ENCODE measurements around the gene ROCK2. TPM values are rescaled to one million over a fixed set of nuclear protein-coding genes. Genes with fewer than 3 reads are reported as not detected.

The ROCK2 gene
- total and polyA plus RNA-seq, 3 donors from 2014 or later, result 4.6 to 33.7 (median 31.3) TPM

DNA sequence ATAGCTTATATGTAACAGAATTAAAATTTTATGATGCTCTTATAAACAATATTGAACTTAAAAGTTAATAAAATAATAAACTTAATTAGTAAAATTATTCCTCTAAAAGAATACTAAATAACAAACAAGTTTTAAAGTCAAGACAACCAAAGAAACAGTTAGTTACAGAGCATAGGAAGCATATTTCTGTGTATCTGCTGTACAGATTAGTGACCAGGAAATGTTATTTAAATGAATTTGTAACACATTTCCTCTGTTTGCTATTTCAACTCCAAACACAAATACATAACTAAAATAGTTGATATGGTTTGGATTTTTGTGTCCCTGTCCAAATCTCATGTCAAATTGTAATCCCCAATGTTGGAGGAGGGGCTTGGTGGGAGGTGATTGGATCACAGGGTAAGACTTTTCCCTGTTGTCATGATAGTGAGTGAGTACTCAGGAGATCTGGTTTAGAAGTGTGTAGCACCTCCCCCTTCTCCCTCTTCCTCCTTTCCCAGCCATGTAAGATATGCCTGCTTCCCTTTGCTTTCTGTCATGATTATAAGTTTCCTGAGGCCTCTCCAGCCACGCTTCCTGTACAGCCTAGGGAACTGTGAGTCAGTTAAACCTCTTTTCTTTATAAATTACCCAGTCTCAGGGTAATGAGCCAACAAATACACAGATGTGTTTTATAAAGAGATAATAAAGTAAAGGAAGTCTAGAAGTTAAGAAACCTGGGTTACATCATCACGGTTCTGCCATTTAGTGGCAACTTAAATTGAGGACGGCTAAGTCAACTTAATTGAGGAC lies 51.8 kb downstream of the ROCK2 start:
- H3K9me3 ChIP-seq, result no peaks in the 10 kb centered on the region
- H3K4me3 ChIP-seq, result no peak overlapping the region
- DNase-seq, result no peak
- WGBS, 2 donors, result 86 to 93% methylated on average over 3 of the region's 3 CpGs
- H3K4me1 ChIP-seq, result no peaks in the 10 kb centered on the region
- intact Hi-C loops (cut with DNase I; ENCODE audit: low total_unique reads), result no loop called here
- no peaks in the 10 kb centered on the region for H3K36me3 ChIP-seq (ENCODE audit: low read depth, missing control alignments)
- no peak for TF ChIP-seq POLR2A (IDR thresholded peaks at IDR 0.05)
- TF ChIP-seq, protein P1, sequence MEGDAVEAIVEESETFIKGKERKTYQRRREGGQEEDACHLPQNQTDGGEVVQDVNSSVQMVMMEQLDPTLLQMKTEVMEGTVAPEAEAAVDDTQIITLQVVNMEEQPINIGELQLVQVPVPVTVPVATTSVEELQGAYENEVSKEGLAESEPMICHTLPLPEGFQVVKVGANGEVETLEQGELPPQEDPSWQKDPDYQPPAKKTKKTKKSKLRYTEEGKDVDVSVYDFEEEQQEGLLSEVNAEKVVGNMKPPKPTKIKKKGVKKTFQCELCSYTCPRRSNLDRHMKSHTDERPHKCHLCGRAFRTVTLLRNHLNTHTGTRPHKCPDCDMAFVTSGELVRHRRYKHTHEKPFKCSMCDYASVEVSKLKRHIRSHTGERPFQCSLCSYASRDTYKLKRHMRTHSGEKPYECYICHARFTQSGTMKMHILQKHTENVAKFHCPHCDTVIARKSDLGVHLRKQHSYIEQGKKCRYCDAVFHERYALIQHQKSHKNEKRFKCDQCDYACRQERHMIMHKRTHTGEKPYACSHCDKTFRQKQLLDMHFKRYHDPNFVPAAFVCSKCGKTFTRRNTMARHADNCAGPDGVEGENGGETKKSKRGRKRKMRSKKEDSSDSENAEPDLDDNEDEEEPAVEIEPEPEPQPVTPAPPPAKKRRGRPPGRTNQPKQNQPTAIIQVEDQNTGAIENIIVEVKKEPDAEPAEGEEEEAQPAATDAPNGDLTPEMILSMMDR (IDR thresholded peaks at IDR 0.05), result no peak
- no peaks in the 10 kb centered on the region for H3K27me3 ChIP-seq
- H3K27ac ChIP-seq, result no peak overlapping the region

DNA sequence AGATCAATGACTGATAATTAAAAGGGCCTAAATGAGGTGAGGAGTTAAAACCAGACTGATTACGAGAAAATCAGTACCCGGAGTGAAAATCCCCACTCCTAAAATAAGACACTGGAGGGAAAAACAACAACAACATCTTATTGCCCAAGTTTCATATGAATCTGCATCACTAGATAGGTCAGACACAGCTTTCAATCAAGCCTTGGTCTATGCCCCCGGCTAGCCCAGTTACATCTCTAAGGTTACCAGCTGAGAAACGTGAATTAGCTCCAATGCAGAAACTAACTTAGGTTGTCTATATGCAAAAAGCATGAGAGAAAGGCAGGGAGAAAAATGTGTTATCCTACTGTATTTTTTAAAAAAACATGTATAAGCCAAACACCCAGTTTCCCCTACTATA lies 53.7 kb downstream of the ROCK2 start:
- DNase-seq, result no peak
- 92 to 93% methylated on average over 4 of the region's 4 CpGs for WGBS, 2 donors
- Histone ChIP-seq H3K9me3 (no peaks in the 10 kb centered on the region), H3K27me3 (no peaks in the 10 kb centered on the region), H3K27ac (no peak overlapping the region), H3K4me3 (no peak overlapping the region), H3K36me3 (ENCODE audit: low read depth, missing control alignments) (no peaks in the 10 kb centered on the region), H3K4me1 (no peaks in the 10 kb centered on the region)
- TF ChIP-seq, protein P1 (IDR thresholded peaks at IDR 0.05), result no peak
- no peak for TF ChIP-seq POLR2A (IDR thresholded peaks at IDR 0.05)
- intact Hi-C loops (cut with DNase I; ENCODE audit: low total_unique reads), result no loop called here

DNA sequence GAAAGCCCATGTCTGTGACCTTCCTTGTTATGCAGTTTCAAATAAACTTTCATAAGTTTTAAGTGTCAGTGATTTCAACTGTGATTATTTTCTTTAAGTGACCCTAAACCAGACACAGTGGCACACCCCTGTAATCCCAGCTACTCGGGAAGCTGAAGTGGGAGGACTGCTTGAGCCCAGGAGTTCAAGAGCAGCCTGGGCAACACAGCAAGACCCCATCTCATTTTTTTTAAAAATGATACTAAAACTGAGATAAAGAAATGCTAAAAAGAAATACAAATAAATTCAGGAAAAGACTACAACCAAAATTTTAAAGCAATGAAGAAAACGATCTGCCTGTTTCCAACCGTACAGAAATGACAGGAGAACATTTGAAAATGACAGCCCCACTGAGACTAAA lies 54.2 kb downstream of the ROCK2 start:
- no peaks in the 10 kb centered on the region for H3K36me3 ChIP-seq (ENCODE audit: low read depth, missing control alignments)
- H3K27ac ChIP-seq, result no peak overlapping the region
- no peaks in the 10 kb centered on the region for H3K9me3 ChIP-seq
- DNase-seq, result no peak
- no peaks in the 10 kb centered on the region for H3K4me1 ChIP-seq
- no peaks in the 10 kb centered on the region for H3K27me3 ChIP-seq
- 81 to 89% methylated on average over 3 of the region's 3 CpGs for WGBS, 2 donors
- TF ChIP-seq, protein P1 (IDR thresholded peaks at IDR 0.05), result no peak
- no peak for TF ChIP-seq POLR2A (IDR thresholded peaks at IDR 0.05)
- H3K4me3 ChIP-seq, result no peak overlapping the region
- intact Hi-C loops (cut with DNase I; ENCODE audit: low total_unique reads), result no loop called here

DNA sequence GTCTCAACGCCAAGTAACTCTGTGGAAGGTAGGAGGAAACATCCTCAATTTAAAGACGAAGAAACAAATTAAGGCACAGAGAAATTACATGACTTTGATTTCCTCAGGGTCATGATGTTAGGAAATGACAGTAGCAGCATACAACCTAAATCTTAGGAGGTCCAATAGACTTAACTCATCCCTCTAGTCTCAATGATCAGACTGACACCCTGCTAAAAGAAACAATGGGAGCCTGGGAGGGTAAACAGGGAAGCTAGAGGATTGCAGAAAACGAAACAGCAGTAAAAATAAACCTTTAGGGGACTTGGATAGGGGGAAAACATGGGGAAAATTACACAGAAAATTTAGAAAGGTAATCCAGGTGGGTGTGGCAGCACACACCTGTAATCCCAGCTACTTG lies 56.0 kb downstream of the ROCK2 start:
- intact Hi-C loops (cut with DNase I; ENCODE audit: low total_unique reads), result no loop called here
- Histone ChIP-seq H3K36me3 (ENCODE audit: low read depth, missing control alignments) (no peaks in the 10 kb centered on the region), H3K9me3 (no peaks in the 10 kb centered on the region), H3K27me3 (no peaks in the 10 kb centered on the region), H3K4me3 (no peak overlapping the region), H3K27ac (no peak overlapping the region), H3K4me1 (no peaks in the 10 kb centered on the region)
- TF ChIP-seq, protein P1 (IDR thresholded peaks at IDR 0.05), result no peak
- no peak for TF ChIP-seq POLR2A (IDR thresholded peaks at IDR 0.05)
- WGBS, 2 donors, result 75 to 76% methylated on average over 3 of the region's 3 CpGs
- DNase-seq, result no peak

DNA sequence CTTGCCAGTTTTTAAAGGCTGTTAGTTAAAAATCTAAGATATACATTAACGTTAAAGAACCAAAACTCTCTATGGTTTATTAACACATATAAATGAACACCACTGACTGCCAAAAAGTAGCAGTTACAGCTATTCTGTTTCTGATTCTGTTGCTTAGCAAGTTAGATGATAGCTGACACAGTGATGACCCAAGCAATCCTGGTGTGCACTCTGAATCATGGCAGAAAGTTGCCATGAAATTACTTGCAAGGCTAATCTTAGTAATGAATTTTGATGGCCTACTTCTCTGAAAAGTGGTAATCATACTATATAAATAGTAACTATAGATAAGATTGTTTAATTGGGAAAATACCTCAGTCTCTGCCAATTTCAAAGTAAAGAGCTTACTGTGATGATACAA lies 57.7 kb downstream of the ROCK2 start:
- Histone ChIP-seq H3K27ac (no peak overlapping the region), H3K4me3 (no peak overlapping the region), H3K27me3 (no peaks in the 10 kb centered on the region), H3K9me3 (no peaks in the 10 kb centered on the region), H3K36me3 (ENCODE audit: low read depth, missing control alignments) (no peaks in the 10 kb centered on the region), H3K4me1 (no peaks in the 10 kb centered on the region)
- no peak for TF ChIP-seq POLR2A (IDR thresholded peaks at IDR 0.05)
- TF ChIP-seq, protein P1 (IDR thresholded peaks at IDR 0.05), result no peak
- no peak for DNase-seq
- 61 to 67% methylated on average over 1 of the region's 1 CpG for WGBS, 2 donors
- intact Hi-C loops (cut with DNase I; ENCODE audit: low total_unique reads), result no loop called here
